Osteoblast (primary cell): Measurements from ENCODE around the gene ETV4. TPM values are rescaled to one million over a fixed set of nuclear protein-coding genes. Genes with fewer than 3 reads are reported as not detected.

Source experiments
- DNase-seq: peaks from one replicate; pipeline ENCODE4 v3.0.0; 2011; ENCODE audit warnings: low spot score, mixed read lengths; ENCODE audit not compliant: insufficient read length; ENCODE audit errors: missing footprints
- H2AFZ ChIP-seq: 2 replicates; pipeline ENCODE4 v1.6.0; 2011; ENCODE audit warnings: mild to moderate bottlenecking, low read length
- H3K27ac ChIP-seq: 2 replicates; pipeline ENCODE4 v1.5.1; 2011; ENCODE audit warnings: mild to moderate bottlenecking, low read depth, low read length, moderate library complexity
- H3K27me3 ChIP-seq: 2 replicates; pipeline ENCODE4 v1.6.0; 2012; ENCODE audit warnings: mild to moderate bottlenecking, control low read depth, inconsistent platforms, low read length, moderate library complexity; ENCODE audit not compliant: insufficient read depth
- H3K36me3 ChIP-seq: 2 replicates; pipeline ENCODE4 v1.5.1; 2011; ENCODE audit warnings: mild to moderate bottlenecking, low read length, control low read depth, moderate library complexity; ENCODE audit not compliant: insufficient read depth
- H3K4me1 ChIP-seq: 2 replicates; pipeline ENCODE4 v1.5.1; 2011; ENCODE audit warnings: mild to moderate bottlenecking, low read length, control low read depth, moderate library complexity; ENCODE audit not compliant: insufficient read depth
- H3K4me2 ChIP-seq: 2 replicates; pipeline ENCODE4 v1.6.0; 2011; ENCODE audit warnings: mild to moderate bottlenecking, low read length; ENCODE audit not compliant: insufficient read depth
- H3K4me3 ChIP-seq: fragments of 200-600 bp; sonication (generic); 3 replicates; pipeline ENCODE4 v1.5.1; 2012; ENCODE audit warnings: mild to moderate bottlenecking, low read length, inconsistent platforms; ENCODE audit not compliant: insufficient read depth
- H3K79me2 ChIP-seq: 2 replicates; pipeline ENCODE4 v1.6.0; 2012; ENCODE audit warnings: mild to moderate bottlenecking, low read length, control low read depth, inconsistent platforms; ENCODE audit not compliant: insufficient read depth
- H3K9me3 ChIP-seq: 2 replicates; pipeline ENCODE4 v1.5.1; 2011; ENCODE audit warnings: low read depth, low read length, control low read depth
- H4K20me1 ChIP-seq: 2 replicates; pipeline ENCODE4 v1.6.0; 2012; ENCODE audit warnings: mild to moderate bottlenecking, low read length, control low read depth; ENCODE audit not compliant: insufficient read depth
- CTCF ChIP-seq: IDR thresholded peaks from 2 replicates; pipeline ENCODE4 v1.5.1; 2011; ENCODE audit warnings: mild to moderate bottlenecking, low read depth, low read length, moderate library complexity; ENCODE audit errors: extremely low read depth
- total RNA-seq: library from RNA; depleted of rRNA; stranded (reverse); fragments of >200 nt; gene quantifications from 2 replicates; pipeline ENCODE4 v1.2.3, GENCODE V29; 2012

Gene ETV4
- total RNA-seq, 1 donor: 0.72 TPM

GRCh38 chr17:43552229-43552837 is 6.2 kb upstream of the ETV4 start:
- TF ChIP-seq CTCF: no peak
- no peaks in the 10 kb centered on the region for H3K4me1 ChIP-seq
- no peak for DNase-seq
- no peak overlapping the region for H2AFZ ChIP-seq
- no peaks in the 10 kb centered on the region for H3K9me3 ChIP-seq
- H3K4me3 ChIP-seq: no peak overlapping the region
- no peak overlapping the region for H3K27ac ChIP-seq
- H3K36me3 ChIP-seq: no peaks in the 10 kb centered on the region
- H3K27me3 ChIP-seq: peaks cover 6% of the 10 kb centered on the region
- H3K79me2 ChIP-seq: no peaks in the 10 kb centered on the region
- H4K20me1 ChIP-seq: no peaks in the 10 kb centered on the region
- H3K4me2 ChIP-seq: no peak overlapping the region

GRCh38 chr17:43550754-43551153 is 4.6 kb upstream of the ETV4 start:
- Histone ChIP-seq H3K4me1 (peaks cover 6% of the 10 kb centered on the region), H3K27ac (no peak overlapping the region), H2AFZ (no peak overlapping the region), H3K9me3 (no peaks in the 10 kb centered on the region), H3K79me2 (no peaks in the 10 kb centered on the region), H3K4me2 (no peak overlapping the region), H4K20me1 (no peaks in the 10 kb centered on the region), H3K36me3 (no peaks in the 10 kb centered on the region), H3K4me3 (no peak overlapping the region), H3K27me3 (peaks cover 6% of the 10 kb centered on the region)
- no peak for DNase-seq
- TF ChIP-seq CTCF: no peak

GRCh38 chr17:43549496-43549895 is 3.4 kb upstream of the ETV4 start:
- Histone ChIP-seq H3K9me3 (no peaks in the 10 kb centered on the region), H3K36me3 (no peaks in the 10 kb centered on the region), H4K20me1 (no peaks in the 10 kb centered on the region), H3K27me3 (peaks cover 6% of the 10 kb centered on the region), H3K4me1 (peaks cover 13% of the 10 kb centered on the region), H2AFZ (no peak overlapping the region), H3K4me2 (no peak overlapping the region), H3K27ac (no peak overlapping the region), H3K79me2 (no peaks in the 10 kb centered on the region), H3K4me3 (no peak overlapping the region)
- DNase-seq: no peak
- TF ChIP-seq CTCF: no peak

- no peak for DNase-seq
- Histone ChIP-seq H3K9me3 (no peaks in the 10 kb centered on the region), H3K4me2 (no peak overlapping the region), H3K27ac (no peak overlapping the region), H3K79me2 (no peaks in the 10 kb centered on the region), H4K20me1 (no peaks in the 10 kb centered on the region), H3K4me3 (no peak overlapping the region), H2AFZ (no peak overlapping the region), H3K27me3 (peaks cover 5% of the 10 kb centered on the region), H3K4me1 (peaks cover 20% of the 10 kb centered on the region), H3K36me3 (no peaks in the 10 kb centered on the region)
- no peak for TF ChIP-seq CTCF
Measured at GRCh38 chr17:43548689-43549379, 2.7 kb upstream of the ETV4 start.
